Measurements from ENCODE around the gene BTBD9. TPM values are rescaled to one million over a fixed set of nuclear protein-coding genes. Genes with fewer than 3 reads are reported as not detected.

BTBD9 gene
- polyA plus RNA-seq, 2 of the 4 experiments (the other 2 are of a cell fraction) = 2.3 to 4.6 TPM

DNA sequence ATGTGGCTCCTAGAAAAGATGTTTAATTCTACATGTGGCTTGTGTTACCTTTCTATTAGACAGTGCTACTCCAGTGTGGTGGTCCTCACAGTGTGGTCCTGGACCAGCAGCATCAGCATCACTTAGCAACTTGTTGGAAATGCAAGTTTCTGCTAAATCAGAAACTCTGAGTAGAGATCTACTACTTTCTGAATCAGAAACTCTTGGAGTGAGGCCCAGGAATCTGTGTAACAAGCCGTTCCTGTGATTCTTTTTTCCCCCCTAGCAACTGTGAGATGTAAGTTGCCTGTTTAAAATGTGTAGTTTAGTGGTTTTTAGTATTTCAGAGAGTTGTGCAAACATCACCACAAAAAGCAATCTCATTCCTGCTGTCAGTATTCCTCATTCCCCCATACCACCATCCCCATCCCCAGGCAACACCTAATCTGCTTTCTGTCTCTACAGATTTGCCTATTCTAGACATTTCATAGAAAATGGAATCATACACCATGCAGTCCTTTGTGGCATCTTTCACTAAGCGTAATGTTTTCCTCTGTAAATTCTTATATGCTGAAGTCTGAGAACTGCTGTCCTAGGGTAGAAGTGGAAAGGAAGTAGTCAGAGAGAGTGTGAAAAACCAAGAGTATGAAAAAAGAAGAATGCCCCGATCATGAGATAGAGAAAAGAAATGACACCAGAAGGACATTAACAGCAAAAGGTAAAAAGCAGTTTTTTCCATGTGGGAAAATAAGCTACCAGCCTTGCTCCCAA is 18.9 kb upstream of the BTBD9 start:
- Histone ChIP-seq H3K4me2 (no peak overlapping the region), H3K9me3 (no peaks in the 10 kb centered on the region), H3K4me1 (no peaks in the 10 kb centered on the region), H3K4me3 (no peak overlapping the region), H3K27ac (no peak overlapping the region)
- POLR2A ChIA-PET = no interaction called here
- DNase-seq (ENCODE audit: low read depth in 1 of 2, low spot score in 1 of 2) = no peak
- CTCF ChIA-PET = no interaction called here
- 92% methylated on average over 3 of the region's 3 CpGs for WGBS (ENCODE audit: missing lambda C conversion rate)
- TF ChIP-seq RNF2 (IDR thresholded peaks at IDR 0.05; ENCODE audit: borderline replicate concordance, low read depth) (no peak), PHF8 (IDR thresholded peaks at IDR 0.05; ENCODE audit: borderline replicate concordance, low read depth) (no peak), ZFP36 (IDR thresholded peaks at IDR 0.05; ENCODE audit: borderline replicate concordance, partially characterized antibody) (no peak), JUN (IDR thresholded peaks at IDR 0.05) (no peak), FOXS1 (CRISPR knock-in tag; IDR thresholded peaks at IDR 0.05) (no peak), KDM1A (IDR thresholded peaks at IDR 0.05; ENCODE audit: low read depth) (no peak)
- no peak for ATAC-seq
- no peak for FAIRE-seq

DNA sequence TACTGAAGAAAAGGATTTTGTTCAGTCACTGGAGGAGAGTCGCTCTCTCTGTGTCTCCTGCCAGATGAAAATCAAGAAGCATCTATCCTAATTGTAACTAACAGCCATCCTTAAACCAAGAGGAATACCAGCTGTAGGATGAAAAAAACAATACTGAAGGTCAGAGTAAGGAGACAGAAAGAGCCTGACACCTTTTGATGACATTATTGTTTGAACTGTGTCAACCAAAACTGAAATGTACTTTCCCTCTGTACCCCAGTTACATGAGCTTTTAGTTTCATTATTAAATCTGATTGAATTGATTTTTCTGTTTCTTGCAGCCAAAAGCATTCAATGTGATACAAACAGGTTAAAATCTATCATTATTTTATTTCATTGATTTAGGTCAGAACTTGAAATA is 17.2 kb upstream of the BTBD9 start:
- Histone ChIP-seq H3K27ac (no peak overlapping the region), H3K4me3 (no peak overlapping the region), H3K4me1 (no peaks in the 10 kb centered on the region), H3K4me2 (no peak overlapping the region), H3K9me3 (no peaks in the 10 kb centered on the region)
- CTCF ChIA-PET = no interaction called here
- FAIRE-seq = no peak
- no peak for DNase-seq (ENCODE audit: low read depth in 1 of 2, low spot score in 1 of 2)
- WGBS (ENCODE audit: missing lambda C conversion rate) = 92% methylated on average over 1 of the region's 1 CpG
- no peak for ATAC-seq
- POLR2A ChIA-PET = no interaction called here
- TF ChIP-seq RNF2 (IDR thresholded peaks at IDR 0.05; ENCODE audit: borderline replicate concordance, low read depth) = no peak
- TF ChIP-seq CBX8 (IDR thresholded peaks at IDR 0.05) = no peak

DNA sequence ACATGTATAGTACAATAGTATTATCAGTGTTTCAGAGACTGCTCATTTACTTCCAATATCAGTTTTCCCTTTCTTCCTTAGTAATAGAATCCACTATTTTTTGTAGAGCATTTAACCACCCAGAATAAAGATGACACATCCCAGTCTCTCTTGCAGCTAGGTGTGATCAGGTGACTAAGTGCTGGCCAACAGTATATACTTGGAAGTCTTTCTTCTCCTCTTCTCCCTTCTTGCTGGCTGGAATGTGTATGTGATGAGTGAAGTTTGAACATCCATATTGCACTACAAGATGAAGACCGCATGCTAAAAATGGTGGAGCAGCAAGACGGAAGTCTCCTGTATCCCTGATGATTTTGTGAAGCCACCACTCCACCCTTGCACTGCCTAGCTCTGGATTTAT is 14.5 kb upstream of the BTBD9 start:
- 97% methylated on average over 2 of the region's 2 CpGs for WGBS (ENCODE audit: missing lambda C conversion rate)
- ATAC-seq = no peak

More for the DNA sequence above, 14.5 kb upstream of the BTBD9 start:
- H3K27ac ChIP-seq = no peak overlapping the region
- H3K4me2 ChIP-seq = no peak overlapping the region
- TF ChIP-seq FOSL2 (IDR thresholded peaks at IDR 0.05) (no peak), FOSL2 (CRISPR knock-in tag; IDR thresholded peaks at IDR 0.05) (no peak), ZNF302 (CRISPR knock-in tag; IDR thresholded peaks at IDR 0.05) (no peak), EHF (CRISPR knock-in tag; IDR thresholded peaks at IDR 0.05) (no peak), RFX5 (IDR thresholded peaks at IDR 0.05) (no peak), ESRRA (IDR thresholded peaks at IDR 0.05; ENCODE audit: borderline replicate concordance, low read length) (no peak), MAZ (IDR thresholded peaks at IDR 0.05; ENCODE audit: borderline replicate concordance, low read depth, low read length) (no peak), HOXB5 (CRISPR knock-in tag; IDR thresholded peaks at IDR 0.05) (no peak), NR3C1 (IDR thresholded peaks at IDR 0.05) (no peak), HOXB13 (CRISPR knock-in tag; IDR thresholded peaks at IDR 0.05; ENCODE audit: low read depth) (no peak), BHLHE40 (IDR thresholded peaks at IDR 0.05; ENCODE audit: low read depth, low read length) (no peak), HDAC2 (IDR thresholded peaks at IDR 0.05) (no peak), GATA3 (IDR thresholded peaks at IDR 0.05; ENCODE audit: borderline replicate concordance) (no peak), RNF2 (IDR thresholded peaks at IDR 0.05; ENCODE audit: borderline replicate concordance, low read depth) (no peak), CBX8 (IDR thresholded peaks at IDR 0.05) (no peak), EP300 (IDR thresholded peaks at IDR 0.05) (no peak)
- TF ChIP-seq, protein P1, sequence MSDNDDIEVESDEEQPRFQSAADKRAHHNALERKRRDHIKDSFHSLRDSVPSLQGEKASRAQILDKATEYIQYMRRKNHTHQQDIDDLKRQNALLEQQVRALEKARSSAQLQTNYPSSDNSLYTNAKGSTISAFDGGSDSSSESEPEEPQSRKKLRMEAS (IDR thresholded peaks at IDR 0.05) = no peak
- TF ChIP-seq, protein P2, sequence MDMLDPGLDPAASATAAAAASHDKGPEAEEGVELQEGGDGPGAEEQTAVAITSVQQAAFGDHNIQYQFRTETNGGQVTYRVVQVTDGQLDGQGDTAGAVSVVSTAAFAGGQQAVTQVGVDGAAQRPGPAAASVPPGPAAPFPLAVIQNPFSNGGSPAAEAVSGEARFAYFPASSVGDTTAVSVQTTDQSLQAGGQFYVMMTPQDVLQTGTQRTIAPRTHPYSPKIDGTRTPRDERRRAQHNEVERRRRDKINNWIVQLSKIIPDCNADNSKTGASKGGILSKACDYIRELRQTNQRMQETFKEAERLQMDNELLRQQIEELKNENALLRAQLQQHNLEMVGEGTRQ (IDR thresholded peaks at IDR 0.05) = no peak
- TF ChIP-seq, protein P3, sequence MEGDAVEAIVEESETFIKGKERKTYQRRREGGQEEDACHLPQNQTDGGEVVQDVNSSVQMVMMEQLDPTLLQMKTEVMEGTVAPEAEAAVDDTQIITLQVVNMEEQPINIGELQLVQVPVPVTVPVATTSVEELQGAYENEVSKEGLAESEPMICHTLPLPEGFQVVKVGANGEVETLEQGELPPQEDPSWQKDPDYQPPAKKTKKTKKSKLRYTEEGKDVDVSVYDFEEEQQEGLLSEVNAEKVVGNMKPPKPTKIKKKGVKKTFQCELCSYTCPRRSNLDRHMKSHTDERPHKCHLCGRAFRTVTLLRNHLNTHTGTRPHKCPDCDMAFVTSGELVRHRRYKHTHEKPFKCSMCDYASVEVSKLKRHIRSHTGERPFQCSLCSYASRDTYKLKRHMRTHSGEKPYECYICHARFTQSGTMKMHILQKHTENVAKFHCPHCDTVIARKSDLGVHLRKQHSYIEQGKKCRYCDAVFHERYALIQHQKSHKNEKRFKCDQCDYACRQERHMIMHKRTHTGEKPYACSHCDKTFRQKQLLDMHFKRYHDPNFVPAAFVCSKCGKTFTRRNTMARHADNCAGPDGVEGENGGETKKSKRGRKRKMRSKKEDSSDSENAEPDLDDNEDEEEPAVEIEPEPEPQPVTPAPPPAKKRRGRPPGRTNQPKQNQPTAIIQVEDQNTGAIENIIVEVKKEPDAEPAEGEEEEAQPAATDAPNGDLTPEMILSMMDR (IDR thresholded peaks at IDR 0.05) = no peak
- no peak overlapping the region for H3K4me3 ChIP-seq
- ChIA-PET CTCF (no interaction called here), POLR2A (no interaction called here)
- DNase-seq (ENCODE audit: low read depth in 1 of 2, low spot score in 1 of 2) = no peak
- FAIRE-seq = no peak
- no peaks in the 10 kb centered on the region for H3K9me3 ChIP-seq
- H3K4me1 ChIP-seq = no peaks in the 10 kb centered on the region

Measured in A549 (cell line).